ENCODE measurements around the gene SNX25. TPM values are rescaled to one million over a fixed set of nuclear protein-coding genes. Genes with fewer than 3 reads are reported as not detected.
"Not testable (repeated sequence)": the region's sequence is repeated elsewhere in the genome, so short reads cannot be mapped to it uniquely, and the experiment has no call there.

The SNX25 gene
- total RNA-seq, 1 donor from 2014 or later = 74.7 TPM

GRCh38 chr4:185307136-185307950 lies 97.9 kb downstream of the SNX25 start:
- Histone ChIP-seq H3K4me1 (no peaks in the 10 kb centered on the region), H3K27ac (no peak overlapping the region), H3K4me3 (no peak overlapping the region), H3K9me3 (no peaks in the 10 kb centered on the region), H3K36me3 (peaks cover 29% of the 10 kb centered on the region), H3K27me3 (ENCODE audit: low read depth) (no peaks in the 10 kb centered on the region)
- intact Hi-C loops (cut with DNase I) = no loop called here
- DNase-seq (no peak), ATAC-seq (peak in 1 of 2 donors; percentile 45)
- no peak for TF ChIP-seq CTCF (IDR thresholded peaks at IDR 0.05)

- intact Hi-C loops (cut with DNase I) = no loop called here
- DNase-seq (no peak), ATAC-seq (no peak)
- H3K4me1 ChIP-seq = no peaks in the 10 kb centered on the region
- TF ChIP-seq CTCF (IDR thresholded peaks at IDR 0.05) = no peak
- no peaks in the 10 kb centered on the region for H3K27me3 ChIP-seq (ENCODE audit: low read depth)
- no peaks in the 10 kb centered on the region for H3K9me3 ChIP-seq
- H3K36me3 ChIP-seq = peaks cover 52% of the 10 kb centered on the region
- no peak overlapping the region for H3K27ac ChIP-seq
- H3K4me3 ChIP-seq = no peak overlapping the region
Measured at GRCh38 chr4:185309770-185310169, 100.4 kb downstream of the SNX25 start.

GRCh38 chr4:185311113-185311888 lies 101.9 kb downstream of the SNX25 start:
- Histone ChIP-seq H3K36me3 (peaks cover 55% of the 10 kb centered on the region), H3K9me3 (no peaks in the 10 kb centered on the region), H3K27me3 (ENCODE audit: low read depth) (no peaks in the 10 kb centered on the region), H3K4me1 (no peaks in the 10 kb centered on the region), H3K27ac (no peak overlapping the region), H3K4me3 (no peak overlapping the region)
- intact Hi-C loops (cut with DNase I) = no loop called here
- DNase-seq (no peak), ATAC-seq (no peak)
- no peak for TF ChIP-seq CTCF (IDR thresholded peaks at IDR 0.05)

GRCh38 chr4:185312699-185313098 lies 103.3 kb downstream of the SNX25 start:
- ATAC-seq = no peak
- intact Hi-C loops (cut with DNase I) = no loop called here
- no peak overlapping the region for H3K4me3 ChIP-seq
- no peaks in the 10 kb centered on the region for H3K9me3 ChIP-seq
- H3K4me1 ChIP-seq = no peaks in the 10 kb centered on the region
- peaks cover 61% of the 10 kb centered on the region for H3K36me3 ChIP-seq
- no peak overlapping the region for H3K27ac ChIP-seq
- no peak for DNase-seq
- H3K27me3 ChIP-seq (ENCODE audit: low read depth) = no peaks in the 10 kb centered on the region
- no peak for TF ChIP-seq CTCF (IDR thresholded peaks at IDR 0.05)

GRCh38 chr4:185317462-185317861 lies 108.1 kb downstream of the SNX25 start:
- H3K4me1 ChIP-seq; H3K27ac ChIP-seq; H3K9me3 ChIP-seq; H3K4me3 ChIP-seq; ATAC-seq; H3K27me3 ChIP-seq (ENCODE audit: low read depth); DNase-seq; intact Hi-C loops (cut with DNase I): not testable (repeated sequence)
- H3K36me3 ChIP-seq = peaks cover 52% of the 10 kb centered on the region

- H3K36me3 ChIP-seq = peaks cover 51% of the 10 kb centered on the region
- no peak for DNase-seq
- TF ChIP-seq CTCF (IDR thresholded peaks at IDR 0.05) = no peak
Measured at GRCh38 chr4:185317880-185318279, 108.5 kb downstream of the SNX25 start.

More at GRCh38 chr4:185317880-185318279, 108.5 kb downstream of the SNX25 start:
- Histone ChIP-seq H3K27ac (no peak overlapping the region), H3K27me3 (ENCODE audit: low read depth) (no peaks in the 10 kb centered on the region), H3K4me1 (no peaks in the 10 kb centered on the region), H3K9me3 (no peaks in the 10 kb centered on the region), H3K4me3 (no peak overlapping the region)
- ATAC-seq = no peak
- intact Hi-C loops (cut with DNase I) = no loop called here

Data from lower lobe of right lung (tissue), 2 donors.